Panc1 (cell line): Measurements from ENCODE around the gene TMEM187. TPM values are rescaled to one million over a fixed set of nuclear protein-coding genes. Genes with fewer than 3 reads are reported as not detected.

Experiments
- ATAC-seq: fragments of 200-7000 bp; cut with Tn5 transposase; 2 replicates; pipeline ENCODE4 v1.9.1; 2020; ENCODE audit warnings: mild to moderate bottlenecking, moderate library complexity
- BruUV-seq: library from RNA; stranded (reverse); fragments of 400-500 nt; replicated peaks from 2 replicates; lab custom pipeline; 2021; lab: Mats Ljungman, UMichigan
- CTCF ChIA-PET: fragments of 300-600 bp; sonication (Branson Sonifier 250); formaldehyde crosslinking; loops from one replicate; lab custom pipeline; 2022; ENCODE audit warnings: antibody characterized with exemption; lab: Charles Lee
- POLR2A ChIA-PET: fragments of 300-600 bp; sonication (Branson Sonifier 250); formaldehyde crosslinking; loops from one replicate; lab custom pipeline; 2022; ENCODE audit warnings: antibody characterized with exemption; lab: Charles Lee
- DNase-seq: peaks from one replicate; pipeline ENCODE4 v3.0.0-alpha.2; 2010; ENCODE audit warnings: low read depth, low spot score
- H3K27ac ChIP-seq: 2 replicates; pipeline ENCODE4 v1.5.1; 2011; ENCODE audit warnings: mild to moderate bottlenecking, low read length, inconsistent platforms
- H3K27me3 ChIP-seq: fragments of 200-500 bp; sonication (Bioruptor generic); 2 replicates; pipeline ENCODE4 v1.6.0; 2014; ENCODE audit warnings: low read length, inconsistent platforms; ENCODE audit not compliant: control insufficient read depth, insufficient read depth
- H3K36me3 ChIP-seq: fragments of 200-500 bp; sonication (Bioruptor generic); 2 replicates; pipeline ENCODE4 v1.5.1; 2014; ENCODE audit warnings: inconsistent platforms, mild to moderate bottlenecking, low read length, moderate library complexity; ENCODE audit not compliant: control insufficient read depth, insufficient read depth
- H3K4me1 ChIP-seq: 2 replicates; pipeline ENCODE4 v1.5.1; 2011; ENCODE audit warnings: inconsistent platforms, mild to moderate bottlenecking, low read length, moderate library complexity; ENCODE audit not compliant: control insufficient read depth, insufficient read depth
- H3K4me3 ChIP-seq, 2 experiments: 2 replicates each; pipeline ENCODE4 v1.5.1; 2011 to 2012; ENCODE audit warnings: low read depth in 2 of 2, low read length in 2 of 2, mild to moderate bottlenecking in 2 of 2, inconsistent platforms in 1 of 2, moderate library complexity in 1 of 2
- H3K9me3 ChIP-seq: fragments of 200-500 bp; sonication (Bioruptor generic); 2 replicates; pipeline ENCODE4 v1.5.1; 2014; ENCODE audit warnings: low read depth, mild to moderate bottlenecking, inconsistent platforms, low read length, moderate library complexity; ENCODE audit not compliant: control insufficient read depth, insufficient read depth
- CTCF ChIP-seq: fragments of 450-650 bp; IDR thresholded peaks from 2 replicates; pipeline ENCODE4 v1.5.1; 2017; ENCODE audit warnings: mild to moderate bottlenecking
- POLR2AphosphoS5 ChIP-seq: IDR thresholded peaks from 2 replicates; pipeline ENCODE4 v1.6.1; 2012; ENCODE audit warnings: mild to moderate bottlenecking, low read depth, low read length, moderate library complexity
- SIN3A ChIP-seq: IDR thresholded peaks from 2 replicates; pipeline ENCODE4 v1.6.1; 2012; ENCODE audit warnings: low read depth, mild to moderate bottlenecking, low read length, moderate library complexity, borderline replicate concordance; ENCODE audit not compliant: insufficient read depth
- TCF7L2 ChIP-seq: IDR thresholded peaks from 2 replicates; pipeline ENCODE4 v1.6.1; 2011; ENCODE audit warnings: mild to moderate bottlenecking, low read depth, low read length, inconsistent platforms
- in situ Hi-C: cut with HindIII; loops from 2 replicates; pipeline ENCODE4 v1.10.0; 2016; ENCODE audit warnings: low sequenced_read_pairs, low pct_unique_long_range_greater_than_20kb
- intact Hi-C: fragments of 100-400 bp; cut with micrococcal nuclease; formaldehyde crosslinking; loops from one replicate; pipeline ENCODE4 v1.10.0; 2022; ENCODE audit not compliant: unreplicated experiment
- total RNA-seq: library from RNA; stranded (reverse); gene quantifications from one replicate; pipeline ENCODE4 v1.2.1, GENCODE V29; 2021; ENCODE audit not compliant: unreplicated experiment
- TF ChIP-seq, protein P1 (sequence below), 2 experiments: IDR thresholded peaks; 2 replicates each; pipeline ENCODE4 v1.6.1; 2011 to 2012; ENCODE audit warnings: low read depth in 2 of 2, control low read depth in 1 of 2, low read length in 1 of 2, mild to moderate bottlenecking in 1 of 2, moderate library complexity in 1 of 2; ENCODE audit not compliant: insufficient read depth in 1 of 2

The TMEM187 gene
- total RNA-seq, 1 experiment from 2014 or later: 15.7 TPM

GRCh38 chrX:154024271-154024670, 51.7 kb downstream of the TMEM187 start:
- CTCF ChIA-PET: no interaction called here
- no TSS peak for BruUV-seq
- no peak for ATAC-seq

GRCh38 chrX:154025230-154025629, 52.7 kb downstream of the TMEM187 start:
- intact Hi-C loops (no loop called here), in situ Hi-C loops (no loop called here)
- ChIA-PET CTCF (no interaction called here), POLR2A (no interaction called here)
- Histone ChIP-seq H3K27ac (no peak overlapping the region), H3K4me3 (no peak overlapping the region), H3K4me1 (peaks cover 34% of the 10 kb centered on the region), H3K36me3 (no peaks in the 10 kb centered on the region; the same call in 1 of the 2 replicates), H3K27me3 (no peaks in the 10 kb centered on the region), H3K9me3 (no peaks in the 10 kb centered on the region)
- no peak for TF ChIP-seq SIN3A
- TF ChIP-seq CTCF: no peak
- no peak for TF ChIP-seq TCF7L2
- TF ChIP-seq, protein P1, sequence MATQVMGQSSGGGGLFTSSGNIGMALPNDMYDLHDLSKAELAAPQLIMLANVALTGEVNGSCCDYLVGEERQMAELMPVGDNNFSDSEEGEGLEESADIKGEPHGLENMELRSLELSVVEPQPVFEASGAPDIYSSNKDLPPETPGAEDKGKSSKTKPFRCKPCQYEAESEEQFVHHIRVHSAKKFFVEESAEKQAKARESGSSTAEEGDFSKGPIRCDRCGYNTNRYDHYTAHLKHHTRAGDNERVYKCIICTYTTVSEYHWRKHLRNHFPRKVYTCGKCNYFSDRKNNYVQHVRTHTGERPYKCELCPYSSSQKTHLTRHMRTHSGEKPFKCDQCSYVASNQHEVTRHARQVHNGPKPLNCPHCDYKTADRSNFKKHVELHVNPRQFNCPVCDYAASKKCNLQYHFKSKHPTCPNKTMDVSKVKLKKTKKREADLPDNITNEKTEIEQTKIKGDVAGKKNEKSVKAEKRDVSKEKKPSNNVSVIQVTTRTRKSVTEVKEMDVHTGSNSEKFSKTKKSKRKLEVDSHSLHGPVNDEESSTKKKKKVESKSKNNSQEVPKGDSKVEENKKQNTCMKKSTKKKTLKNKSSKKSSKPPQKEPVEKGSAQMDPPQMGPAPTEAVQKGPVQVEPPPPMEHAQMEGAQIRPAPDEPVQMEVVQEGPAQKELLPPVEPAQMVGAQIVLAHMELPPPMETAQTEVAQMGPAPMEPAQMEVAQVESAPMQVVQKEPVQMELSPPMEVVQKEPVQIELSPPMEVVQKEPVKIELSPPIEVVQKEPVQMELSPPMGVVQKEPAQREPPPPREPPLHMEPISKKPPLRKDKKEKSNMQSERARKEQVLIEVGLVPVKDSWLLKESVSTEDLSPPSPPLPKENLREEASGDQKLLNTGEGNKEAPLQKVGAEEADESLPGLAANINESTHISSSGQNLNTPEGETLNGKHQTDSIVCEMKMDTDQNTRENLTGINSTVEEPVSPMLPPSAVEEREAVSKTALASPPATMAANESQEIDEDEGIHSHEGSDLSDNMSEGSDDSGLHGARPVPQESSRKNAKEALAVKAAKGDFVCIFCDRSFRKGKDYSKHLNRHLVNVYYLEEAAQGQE (IDR thresholded peaks at IDR 0.05; ENCODE audit: insufficient read depth in 1 of 2, low read depth in 2 of 2, low read length in 1 of 2): no peak
- TF ChIP-seq POLR2AphosphoS5: no peak
- BruUV-seq: no TSS peak
- ATAC-seq: no peak
- no peak for DNase-seq

More at GRCh38 chrX:154024271-154024670, 51.7 kb downstream of the TMEM187 start:
- intact Hi-C loops (no loop called here), in situ Hi-C loops (no loop called here)
- Histone ChIP-seq H3K27ac (no peak overlapping the region), H3K4me3 (no peak overlapping the region), H3K4me1 (peaks cover 34% of the 10 kb centered on the region), H3K36me3 (no peaks in the 10 kb centered on the region; the same call in 1 of the 2 replicates), H3K27me3 (no peaks in the 10 kb centered on the region), H3K9me3 (no peaks in the 10 kb centered on the region)
- TF ChIP-seq POLR2AphosphoS5: no peak
- no peak for DNase-seq
- POLR2A ChIA-PET: no interaction called here

DNA sequence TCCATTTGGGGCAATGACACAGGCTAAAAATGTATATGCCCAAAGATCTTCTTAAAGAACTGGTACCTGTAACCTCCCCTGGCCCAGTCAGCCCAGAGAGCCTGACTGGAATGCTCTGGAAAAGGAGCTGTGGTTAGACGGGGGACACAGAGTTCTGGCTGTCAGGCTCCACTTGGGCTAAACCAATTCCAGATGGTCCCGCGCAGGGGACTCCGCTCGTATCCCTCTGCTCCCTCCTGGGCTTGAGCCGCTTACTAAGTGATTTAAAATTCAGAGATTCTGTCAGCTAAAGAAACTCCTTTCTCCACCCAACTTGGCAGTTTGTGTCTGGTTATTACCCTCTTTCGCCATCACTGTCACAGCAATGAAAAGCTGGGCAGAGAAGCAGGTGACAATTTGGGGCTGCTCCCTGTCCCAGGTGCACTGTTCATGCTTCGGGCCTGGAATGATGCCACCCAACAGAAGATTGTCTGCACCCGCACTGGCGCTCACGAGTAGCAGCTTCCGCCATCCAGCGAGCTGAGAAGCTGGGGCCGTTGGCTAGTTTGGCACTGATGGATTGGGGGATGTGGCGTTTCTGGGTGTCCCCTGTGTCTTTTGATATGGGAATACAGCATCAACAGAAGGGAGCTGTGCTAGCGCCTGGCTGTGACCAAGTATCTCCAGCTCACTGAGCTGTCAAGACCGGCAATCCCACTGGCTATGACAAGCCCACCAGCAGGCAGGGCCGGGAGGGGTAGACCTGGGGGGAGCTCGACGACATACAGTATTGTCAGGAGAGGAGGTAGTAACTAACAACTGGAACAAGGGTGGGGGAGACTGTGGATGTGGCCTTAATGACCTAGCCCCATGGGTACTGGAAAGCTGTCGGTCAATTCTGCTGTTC, 53.8 kb downstream of the TMEM187 start:
- no peaks in the 10 kb centered on the region; the same call in 1 of the 2 replicates for H3K36me3 ChIP-seq
- H3K27ac ChIP-seq: no peak overlapping the region
- peaks cover 22% of the 10 kb centered on the region for H3K4me1 ChIP-seq
- no TSS peak for BruUV-seq
- no peak for TF ChIP-seq SIN3A
- no peak for TF ChIP-seq TCF7L2
- no peak for TF ChIP-seq CTCF
- no peak for TF ChIP-seq POLR2AphosphoS5
- TF ChIP-seq, protein P1 (IDR thresholded peaks at IDR 0.05; ENCODE audit: insufficient read depth in 1 of 2, low read depth in 2 of 2, low read length in 1 of 2): no peak
- in situ Hi-C loops: no loop called here
- no peaks in the 10 kb centered on the region for H3K9me3 ChIP-seq
- intact Hi-C loops: no loop called here
- CTCF ChIA-PET: interaction anchor here (0.6 to 2.2 kb wide), 2 partner anchors 13 to 39 kb away, joined by 3 to 6 read pairs; no protein-coding TSS in a partner anchor
- no peaks in the 10 kb centered on the region for H3K27me3 ChIP-seq
- ATAC-seq (no peak), DNase-seq (no peak)
- no peak overlapping the region for H3K4me3 ChIP-seq
- POLR2A ChIA-PET: interaction anchor here (0.5 kb wide), 1 partner anchor 57 kb away, joined by 6 read pairs; no protein-coding TSS in a partner anchor
